A549 treated with AZD9567 at 1 μM for 4 hours (cell line): ENCODE measurements around the gene HKDC1. TPM values are rescaled to one million over a fixed set of nuclear protein-coding genes. Genes with fewer than 3 reads are reported as not detected.

Experiments used
- total RNA-seq: library from RNA; stranded (reverse); fragments of 200-300 nt; extraction: Qiagen RNA extraction; gene quantifications from 5 replicates; pipeline ENCODE4 v1.2.3, GENCODE V29; 2022; ENCODE audit not compliant: insufficient read depth

HKDC1 gene
- total RNA-seq = 8.0 to 12.8 TPM (median 9.4 TPM) in 5 replicates

GRCh38 chr10:69220041-69220451 is at the start of gene HKDC1:
Gene HKDC1, plus strand, starts transcription at chr10:69220332. Its CDS starts 104 bp downstream, at chr10:69220436.

GRCh38 chr10:69179743-69180524 is 40.2 kb upstream of the HKDC1 start, which contains the start of gene SUPV3L1:
Gene SUPV3L1, plus strand, starts transcription at chr10:69180234. Its CDS starts 58 bp downstream, at chr10:69180292.

GRCh38 chr10:69278446-69278963 is 58.4 kb downstream of the HKDC1 start, which contains the start of gene HK1:
Gene HK1, plus strand, starts transcription at chr10:69278496.

Other genes starting within 250 kb of the HKDC1 start
- gene KIFBP, start 231.5 kb upstream of the HKDC1 start, total RNA-seq = 38.3 to 63.2 TPM (median 45.9 TPM) in 5 replicates
- 72.7 to 133 TPM (median 79.4 TPM) in 5 replicates for gene SRGN, start 132.2 kb upstream of the HKDC1 start, total RNA-seq
- gene VPS26A, start 96.2 kb upstream of the HKDC1 start, total RNA-seq = 49.1 to 89.2 TPM (median 51.6 TPM) in 5 replicates
- 33.0 to 46.0 TPM (median 33.7 TPM) in 5 replicates for gene SUPV3L1, start 40.1 kb upstream of the HKDC1 start, total RNA-seq
- gene HK1, start 58.2 kb downstream of the HKDC1 start, total RNA-seq = 35.6 to 39.7 TPM (median 38.6 TPM) in 5 replicates
- gene TACR2, start 196.6 kb downstream of the HKDC1 start, total RNA-seq = 0.06 to 0.17 TPM (median 0.16 TPM) in 4 of 5 replicates, not detected in the other
- gene TSPAN15, start 231.1 kb downstream of the HKDC1 start, total RNA-seq = 68.5 to 97.1 TPM (median 91.6 TPM) in 5 replicates